ENCODE data around the gene UBL4B.

The UBL4B gene

GRCh38 chr1:110161849-110162248 lies 49.6 kb downstream of the UBL4B start:
- no peak overlapping the region for H3K4me3 ChIP-seq (ENCODE audit: low read length)
- H3K9me2 ChIP-seq (replicated peaks; ENCODE audit: control insufficient read depth, low read length): no peaks in the 10 kb centered on the region
- H3K27ac ChIP-seq (ENCODE audit: low read depth, low read length): no peak overlapping the region
- 0 out of 2 replicates have a peak, but pooled peaks cover 2% of the 10 kb centered on the region for H3K27me3 ChIP-seq (ENCODE audit: control insufficient read depth, low read length)
- H3K9me3 ChIP-seq (ENCODE audit: control insufficient read depth, insufficient read depth, low read length): no peaks in the 10 kb centered on the region
- TF ChIP-seq EZH2phosphoT487 (IDR thresholded peaks at IDR 0.05; ENCODE audit: borderline replicate concordance, low read length): no peak
- no peak for TF ChIP-seq CTCF (IDR thresholded peaks at IDR 0.05; ENCODE audit: low read depth, low read length, poor library complexity, severe bottlenecking)
- H3K36me3 ChIP-seq (ENCODE audit: control insufficient read depth, low read length): no peaks in the 10 kb centered on the region
- no peaks in the 10 kb centered on the region for H4K20me1 ChIP-seq (ENCODE audit: control insufficient read depth, insufficient read depth, low read depth, low read length)
- H3K79me2 ChIP-seq (ENCODE audit: control insufficient read depth, low read length): no peaks in the 10 kb centered on the region
- H3K4me1 ChIP-seq (ENCODE audit: control insufficient read depth, low read length): no peaks in the 10 kb centered on the region
- H3F3A ChIP-seq (ENCODE audit: control insufficient read depth, insufficient read depth): no peaks in the 10 kb centered on the region
- no peak overlapping the region for H3K4me2 ChIP-seq (ENCODE audit: low read length)

Measured in DOHH2 (cell line).